ENCODE measurements around the gene SMYD3. TPM values are rescaled to one million over a fixed set of nuclear protein-coding genes. Genes with fewer than 3 reads are reported as not detected.

SMYD3 gene
- total and polyA plus RNA-seq, 8 donors: 20.4 to 35.1 (median 24.3) TPM

DNA sequence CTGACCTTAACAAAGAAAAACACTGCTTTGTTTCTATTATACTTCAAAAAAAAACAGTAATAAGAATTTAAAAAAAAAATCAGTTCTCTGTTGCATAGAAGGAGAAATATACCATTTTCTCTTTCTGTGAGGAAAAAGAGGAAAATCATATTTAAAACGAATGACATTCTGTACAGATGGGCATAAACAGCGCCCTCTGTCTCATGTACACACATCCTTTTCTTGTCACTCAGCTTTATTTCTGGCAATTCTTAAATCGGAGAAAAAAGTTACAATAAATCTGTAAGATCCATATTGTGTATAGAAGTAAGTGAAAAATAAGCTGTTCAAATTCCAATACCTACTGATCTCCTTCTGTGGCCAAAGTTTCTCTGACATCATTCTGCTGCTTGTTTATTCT, 245.4 kb downstream of the SMYD3 start:
- Histone ChIP-seq H3K4me3 (no peak overlapping the region), H3K9me3 (peaks cover 0 to 19% of the 10 kb centered on the region in 2 donors), H3K4me1 (no peaks in the 10 kb centered on the region), H3K27me3 (no peaks in the 10 kb centered on the region), H3K27ac (no peak overlapping the region), H3K36me3 (no peaks in the 10 kb centered on the region)
- TF ChIP-seq, protein P1, sequence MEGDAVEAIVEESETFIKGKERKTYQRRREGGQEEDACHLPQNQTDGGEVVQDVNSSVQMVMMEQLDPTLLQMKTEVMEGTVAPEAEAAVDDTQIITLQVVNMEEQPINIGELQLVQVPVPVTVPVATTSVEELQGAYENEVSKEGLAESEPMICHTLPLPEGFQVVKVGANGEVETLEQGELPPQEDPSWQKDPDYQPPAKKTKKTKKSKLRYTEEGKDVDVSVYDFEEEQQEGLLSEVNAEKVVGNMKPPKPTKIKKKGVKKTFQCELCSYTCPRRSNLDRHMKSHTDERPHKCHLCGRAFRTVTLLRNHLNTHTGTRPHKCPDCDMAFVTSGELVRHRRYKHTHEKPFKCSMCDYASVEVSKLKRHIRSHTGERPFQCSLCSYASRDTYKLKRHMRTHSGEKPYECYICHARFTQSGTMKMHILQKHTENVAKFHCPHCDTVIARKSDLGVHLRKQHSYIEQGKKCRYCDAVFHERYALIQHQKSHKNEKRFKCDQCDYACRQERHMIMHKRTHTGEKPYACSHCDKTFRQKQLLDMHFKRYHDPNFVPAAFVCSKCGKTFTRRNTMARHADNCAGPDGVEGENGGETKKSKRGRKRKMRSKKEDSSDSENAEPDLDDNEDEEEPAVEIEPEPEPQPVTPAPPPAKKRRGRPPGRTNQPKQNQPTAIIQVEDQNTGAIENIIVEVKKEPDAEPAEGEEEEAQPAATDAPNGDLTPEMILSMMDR (IDR thresholded peaks at IDR 0.05): no peak
- no peak for DNase-seq
- intact Hi-C loops (cut with DNase I): no loop called here
- ATAC-seq: no peak

DNA sequence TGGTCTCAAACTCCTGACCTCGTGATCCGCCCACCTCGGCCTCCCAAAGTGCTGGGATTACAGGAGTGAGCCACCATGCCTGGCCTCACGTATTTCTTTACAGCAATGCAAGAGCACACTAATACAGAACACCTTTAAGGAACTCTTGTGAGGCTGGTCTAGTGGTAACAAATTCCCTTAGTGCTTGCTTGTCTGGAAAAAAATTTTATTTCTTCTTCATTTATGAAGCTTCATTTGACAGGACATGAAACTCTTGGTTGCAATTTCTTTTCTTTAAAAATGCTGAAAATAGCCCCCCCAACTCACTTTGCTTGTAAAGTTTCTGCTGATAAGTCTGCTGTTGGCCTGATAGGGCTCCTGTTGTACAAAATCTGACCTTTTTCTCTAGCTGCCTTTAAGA, 248.8 kb downstream of the SMYD3 start:
- Histone ChIP-seq H3K27me3 (no peaks in the 10 kb centered on the region), H3K27ac (no peak overlapping the region), H3K4me1 (no peaks in the 10 kb centered on the region), H3K36me3 (no peaks in the 10 kb centered on the region), H3K9me3 (peaks cover 0 to 19% of the 10 kb centered on the region in 2 donors), H3K4me3 (no peak overlapping the region)
- DNase-seq (no peak), ATAC-seq (no peak)
- TF ChIP-seq, protein P1 (IDR thresholded peaks at IDR 0.05): no peak
- intact Hi-C loops (cut with DNase I): no loop called here

DNA sequence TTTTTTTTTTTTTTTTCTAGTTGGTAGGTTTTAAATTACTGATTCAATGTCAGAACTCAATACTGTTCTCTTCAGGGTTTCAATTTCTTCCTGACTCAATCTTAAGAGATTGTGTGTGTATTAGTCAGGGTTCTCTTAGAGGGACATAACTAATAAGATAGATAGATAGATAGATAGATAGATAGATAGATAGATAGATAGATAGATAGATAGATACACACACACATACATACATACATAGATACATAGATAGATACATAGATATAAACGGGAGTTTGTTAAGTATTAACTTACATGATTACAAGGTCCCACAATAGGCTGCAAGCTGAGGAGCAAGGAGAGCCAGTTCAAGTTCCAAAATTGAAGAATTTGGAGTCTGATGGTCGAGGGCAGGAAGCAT, 251.3 kb downstream of the SMYD3 start:
- intact Hi-C loops (cut with DNase I): no loop called here
- Histone ChIP-seq H3K27ac (no peak overlapping the region), H3K4me3 (no peak overlapping the region), H3K9me3 (peaks cover 0 to 19% of the 10 kb centered on the region in 2 donors), H3K36me3 (no peaks in the 10 kb centered on the region), H3K27me3 (no peaks in the 10 kb centered on the region), H3K4me1 (no peaks in the 10 kb centered on the region)
- no peak for ATAC-seq
- TF ChIP-seq, protein P1 (IDR thresholded peaks at IDR 0.05): no peak
- no peak for DNase-seq

DNA sequence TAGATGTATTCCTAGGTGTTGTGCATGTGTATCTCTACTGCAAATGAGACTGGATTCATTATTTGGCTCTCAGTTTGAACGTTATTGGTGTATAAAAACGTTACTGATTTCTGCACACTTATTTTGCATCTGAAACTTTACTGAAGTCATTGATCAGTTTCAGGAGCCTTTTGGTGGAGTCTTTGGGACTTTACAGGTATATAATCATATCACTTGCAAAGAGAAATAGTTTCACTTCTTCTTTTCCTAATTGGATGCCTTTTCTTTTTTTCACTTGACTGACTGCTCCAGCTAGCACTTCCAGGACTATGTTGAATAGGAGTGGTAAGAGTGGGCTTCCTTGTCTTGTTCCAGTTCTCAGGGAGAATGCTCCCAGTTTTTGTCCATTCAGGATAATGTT, 252.2 kb downstream of the SMYD3 start:
- Histone ChIP-seq H3K36me3 (no peaks in the 10 kb centered on the region), H3K27ac (no peak overlapping the region), H3K4me1 (no peaks in the 10 kb centered on the region), H3K9me3 (peaks cover 0 to 19% of the 10 kb centered on the region in 2 donors), H3K27me3 (no peaks in the 10 kb centered on the region), H3K4me3 (no peak overlapping the region)
- ATAC-seq: no peak
- DNase-seq: no peak
- TF ChIP-seq, protein P1 (IDR thresholded peaks at IDR 0.05): no peak
- intact Hi-C loops (cut with DNase I): no loop called here

DNA sequence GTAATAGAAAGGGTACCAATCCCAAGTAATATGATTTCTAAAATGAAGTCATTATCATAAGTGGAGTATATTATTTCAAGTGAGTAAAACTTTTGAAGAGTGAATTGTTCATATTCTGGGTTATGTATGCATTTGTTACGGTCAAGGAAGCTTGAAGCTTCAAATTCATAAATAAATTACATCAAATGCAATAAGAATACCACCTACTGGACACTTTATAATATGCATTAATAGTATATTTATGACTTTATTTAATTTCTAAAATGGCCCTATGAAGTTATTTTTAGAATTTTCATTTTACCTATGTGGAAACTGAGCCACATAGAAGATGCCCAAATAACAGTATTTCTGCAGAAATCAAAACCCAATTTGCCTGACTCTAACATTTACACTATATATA, 260.6 kb downstream of the SMYD3 start:
- intact Hi-C loops (cut with DNase I): no loop called here
- H3K27me3 ChIP-seq: no peaks in the 10 kb centered on the region
- DNase-seq (no peak), ATAC-seq (no peak)
- H3K36me3 ChIP-seq: no peaks in the 10 kb centered on the region
- TF ChIP-seq, protein P1 (IDR thresholded peaks at IDR 0.05): no peak
- H3K4me3 ChIP-seq: no peak overlapping the region
- H3K27ac ChIP-seq: no peak overlapping the region
- H3K9me3 ChIP-seq: no peaks in the 10 kb centered on the region
- no peaks in the 10 kb centered on the region for H3K4me1 ChIP-seq
